ENCODE data around the gene STXBP5. TPM values are rescaled to one million over a fixed set of nuclear protein-coding genes. Genes with fewer than 3 reads are reported as not detected.

STXBP5 gene
- polyA plus RNA-seq, 1 donor (not counting 4 experiments of a cell fraction or from before 2014, with no cell fraction given) = 19.4 TPM

GRCh38 chr6:147238906-147239305 lies 34.7 kb downstream of the STXBP5 start:
- no peak for TF ChIP-seq EZH2 (IDR thresholded peaks at IDR 0.05; ENCODE audit: low read length)
- TF ChIP-seq, protein P1, sequence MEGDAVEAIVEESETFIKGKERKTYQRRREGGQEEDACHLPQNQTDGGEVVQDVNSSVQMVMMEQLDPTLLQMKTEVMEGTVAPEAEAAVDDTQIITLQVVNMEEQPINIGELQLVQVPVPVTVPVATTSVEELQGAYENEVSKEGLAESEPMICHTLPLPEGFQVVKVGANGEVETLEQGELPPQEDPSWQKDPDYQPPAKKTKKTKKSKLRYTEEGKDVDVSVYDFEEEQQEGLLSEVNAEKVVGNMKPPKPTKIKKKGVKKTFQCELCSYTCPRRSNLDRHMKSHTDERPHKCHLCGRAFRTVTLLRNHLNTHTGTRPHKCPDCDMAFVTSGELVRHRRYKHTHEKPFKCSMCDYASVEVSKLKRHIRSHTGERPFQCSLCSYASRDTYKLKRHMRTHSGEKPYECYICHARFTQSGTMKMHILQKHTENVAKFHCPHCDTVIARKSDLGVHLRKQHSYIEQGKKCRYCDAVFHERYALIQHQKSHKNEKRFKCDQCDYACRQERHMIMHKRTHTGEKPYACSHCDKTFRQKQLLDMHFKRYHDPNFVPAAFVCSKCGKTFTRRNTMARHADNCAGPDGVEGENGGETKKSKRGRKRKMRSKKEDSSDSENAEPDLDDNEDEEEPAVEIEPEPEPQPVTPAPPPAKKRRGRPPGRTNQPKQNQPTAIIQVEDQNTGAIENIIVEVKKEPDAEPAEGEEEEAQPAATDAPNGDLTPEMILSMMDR (optimal IDR thresholded peaks at IDR 0.05 in 1 of 3, IDR thresholded peaks at IDR 0.05 in 1 of 3, conservative IDR thresholded peaks at IDR 0.05 in 1 of 3; ENCODE audit: extremely low read depth in 1 of 3, insufficient read depth in 2 of 3, low read length in 3 of 3) = no peak

GRCh38 chr6:147244832-147245231 lies 40.6 kb downstream of the STXBP5 start:
- no peaks in the 10 kb centered on the region for H3K27me3 ChIP-seq (ENCODE audit: control insufficient read depth, extremely low read depth, insufficient read depth, low read length)
- FAIRE-seq = no peak
- dilution Hi-C loops (cut with MboI; ENCODE audit: extremely low pct_ligation_motif_present, low sequenced_read_pairs) = no loop called here

More at GRCh38 chr6:147238906-147239305, 34.7 kb downstream of the STXBP5 start:
- no peaks in the 10 kb centered on the region for H3K4me1 ChIP-seq (ENCODE audit: control insufficient read depth, extremely low read depth, insufficient read depth, low read length)
- no peaks in the 10 kb centered on the region for H3K9me1 ChIP-seq (ENCODE audit: control insufficient read depth, extremely low read depth, insufficient read depth, low read length)
- H2AFZ ChIP-seq (ENCODE audit: control insufficient read depth, low read length) = no peak overlapping the region
- H3K79me2 ChIP-seq (ENCODE audit: control insufficient read depth, insufficient read depth, low read length) = no peaks in the 10 kb centered on the region
- no peak overlapping the region for H3K4me3 ChIP-seq (ENCODE audit: control insufficient read depth in 2 of 3, extremely low read depth in 1 of 3, insufficient read depth in 2 of 3, low read depth in 1 of 3, low read length in 3 of 3)
- H3K27me3 ChIP-seq (ENCODE audit: control insufficient read depth, extremely low read depth, insufficient read depth, low read length) = no peaks in the 10 kb centered on the region
- no peak overlapping the region for H3K9ac ChIP-seq (ENCODE audit: control insufficient read depth, extremely low read depth, insufficient read depth, low read length)
- no peaks in the 10 kb centered on the region for H3K9me3 ChIP-seq (ENCODE audit: control insufficient read depth, low read depth, low read length)
- DNase-seq (ENCODE audit: low read depth, low spot score) (no peak), FAIRE-seq (no peak)
- no peaks in the 10 kb centered on the region for H4K20me1 ChIP-seq (ENCODE audit: control insufficient read depth, extremely low read depth, insufficient read depth, low read length)
- no peak overlapping the region for H3K27ac ChIP-seq (ENCODE audit: control insufficient read depth, insufficient read depth, low read length)
- no peaks in the 10 kb centered on the region for H3K36me3 ChIP-seq (ENCODE audit: control insufficient read depth in 2 of 2, extremely low read depth in 1 of 2, insufficient read depth in 2 of 2, low read length in 2 of 2)
- H3K4me2 ChIP-seq (ENCODE audit: control insufficient read depth, extremely low read depth, insufficient read depth, low read depth, low read length) = no peak overlapping the region
- dilution Hi-C loops (cut with MboI; ENCODE audit: extremely low pct_ligation_motif_present, low sequenced_read_pairs) = no loop called here

More at GRCh38 chr6:147244832-147245231, 40.6 kb downstream of the STXBP5 start:
- no peaks in the 10 kb centered on the region for H4K20me1 ChIP-seq (ENCODE audit: control insufficient read depth, extremely low read depth, insufficient read depth, low read length)
- H3K27ac ChIP-seq (ENCODE audit: control insufficient read depth, insufficient read depth, low read length) = no peak overlapping the region
- no peaks in the 10 kb centered on the region for H3K9me1 ChIP-seq (ENCODE audit: control insufficient read depth, extremely low read depth, insufficient read depth, low read length)
- TF ChIP-seq, protein P1 (optimal IDR thresholded peaks at IDR 0.05 in 1 of 3, IDR thresholded peaks at IDR 0.05 in 1 of 3, conservative IDR thresholded peaks at IDR 0.05 in 1 of 3; ENCODE audit: extremely low read depth in 1 of 3, insufficient read depth in 2 of 3, low read length in 3 of 3) = no peak
- TF ChIP-seq EZH2 (IDR thresholded peaks at IDR 0.05; ENCODE audit: low read length) = no peak
- no peaks in the 10 kb centered on the region for H3K9me3 ChIP-seq (ENCODE audit: control insufficient read depth, low read depth, low read length)
- no peak overlapping the region for H2AFZ ChIP-seq (ENCODE audit: control insufficient read depth, low read length)
- peaks cover 0 to 4% of the 10 kb centered on the region in 2 experiments for H3K36me3 ChIP-seq (ENCODE audit: control insufficient read depth in 2 of 2, extremely low read depth in 1 of 2, insufficient read depth in 2 of 2, low read length in 2 of 2)
- H3K4me1 ChIP-seq (ENCODE audit: control insufficient read depth, extremely low read depth, insufficient read depth, low read length) = no peaks in the 10 kb centered on the region
- no peak overlapping the region for H3K4me2 ChIP-seq (ENCODE audit: control insufficient read depth, extremely low read depth, insufficient read depth, low read depth, low read length)
- no peak overlapping the region for H3K4me3 ChIP-seq (ENCODE audit: control insufficient read depth in 2 of 3, extremely low read depth in 1 of 3, insufficient read depth in 2 of 3, low read depth in 1 of 3, low read length in 3 of 3)
- no peaks in the 10 kb centered on the region for H3K79me2 ChIP-seq (ENCODE audit: control insufficient read depth, insufficient read depth, low read length)
- no peak for DNase-seq (ENCODE audit: low read depth, low spot score)
- H3K9ac ChIP-seq (ENCODE audit: control insufficient read depth, extremely low read depth, insufficient read depth, low read length) = no peak overlapping the region
